GM18502 (cell line): ENCODE measurements around the gene UGT1A6.

Experiments
- ATAC-seq: cut with Tn5 transposase; IDR thresholded peaks from one replicate; pipeline ENCODE4 v1.9.1; 2021; ENCODE audit warnings: mild to moderate bottlenecking; ENCODE audit not compliant: unreplicated experiment, poor library complexity

UGT1A6 gene

DNA sequence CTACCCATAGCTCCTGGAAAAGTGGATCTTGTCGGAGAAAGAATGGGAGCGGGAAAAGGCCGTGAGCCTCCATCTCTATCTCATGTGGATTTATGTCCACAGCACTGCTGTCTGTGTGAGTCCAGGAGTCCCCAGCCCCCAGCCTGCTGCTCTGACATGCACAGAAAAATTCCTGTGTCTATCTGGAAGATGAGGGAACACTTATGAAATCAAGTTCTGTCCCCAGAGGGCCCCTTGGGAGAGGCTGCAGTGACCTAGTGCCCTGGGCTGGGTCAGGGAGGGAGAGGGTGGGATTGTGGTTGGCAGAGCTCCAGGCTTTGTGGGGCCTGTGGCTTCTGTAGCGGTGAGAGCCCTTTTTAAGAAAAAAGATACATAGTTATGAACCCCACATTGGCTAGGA, 124.1 kb downstream of the UGT1A6 start:
- no peak for ATAC-seq

DNA sequence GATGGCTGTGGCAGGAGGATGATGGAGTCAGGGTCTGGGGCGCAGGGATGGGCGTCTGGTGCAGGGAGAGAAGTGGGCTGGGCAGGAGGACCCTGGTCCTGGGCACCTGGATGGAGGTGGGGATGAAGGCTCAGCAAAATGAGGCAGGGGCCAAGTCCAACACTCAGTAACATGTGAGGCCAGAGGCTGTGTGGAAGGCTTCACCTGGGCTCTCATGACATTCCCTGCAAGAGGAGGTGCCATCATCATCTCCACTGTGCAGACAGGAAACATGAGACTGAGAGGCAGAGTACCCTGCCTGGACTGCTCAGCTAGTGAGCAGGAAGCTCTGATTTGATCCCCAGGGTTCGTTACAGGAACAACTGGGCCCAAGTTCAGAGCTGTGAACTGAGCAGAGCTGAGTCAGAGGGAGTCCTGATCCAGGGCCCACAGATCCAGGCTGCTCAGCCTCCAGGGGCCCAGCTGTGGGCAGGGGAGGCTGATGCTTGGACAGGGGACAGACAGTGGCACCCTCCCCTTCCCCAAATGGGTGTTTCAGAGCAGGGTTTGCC, 124.7 kb downstream of the UGT1A6 start:
- no peak for ATAC-seq

DNA sequence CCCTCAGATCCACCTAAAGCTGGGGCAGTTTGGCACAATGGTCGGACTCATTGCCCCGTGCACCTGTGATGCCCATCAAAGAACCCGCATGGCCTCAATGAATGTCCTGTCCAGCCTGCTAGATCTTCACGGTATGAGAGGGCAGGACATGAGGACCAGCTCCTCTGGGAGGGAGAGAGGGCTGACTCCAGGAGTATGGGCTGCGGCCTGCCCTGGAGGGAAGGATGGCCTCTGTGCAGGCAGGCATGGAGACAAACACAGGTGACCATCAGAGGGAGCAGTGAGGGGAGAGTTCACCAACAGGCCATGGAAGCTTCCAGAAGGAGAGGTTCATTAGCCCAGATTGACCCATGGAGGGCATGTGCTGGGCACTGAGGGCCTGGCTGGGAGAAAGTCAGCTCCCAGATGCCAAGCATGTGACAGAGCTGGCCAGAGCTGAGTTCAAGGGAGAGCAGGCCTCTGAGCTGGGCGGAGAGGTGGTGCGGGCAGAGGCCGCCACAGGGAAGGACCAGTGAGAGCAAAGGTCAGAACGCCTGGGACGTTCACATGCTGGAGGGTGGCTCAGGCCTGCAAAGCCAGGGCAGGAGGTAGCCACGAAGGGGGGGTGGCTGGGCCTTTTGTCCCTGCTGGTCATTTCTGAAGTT, 125.4 kb downstream of the UGT1A6 start:
- ATAC-seq = no peak

DNA sequence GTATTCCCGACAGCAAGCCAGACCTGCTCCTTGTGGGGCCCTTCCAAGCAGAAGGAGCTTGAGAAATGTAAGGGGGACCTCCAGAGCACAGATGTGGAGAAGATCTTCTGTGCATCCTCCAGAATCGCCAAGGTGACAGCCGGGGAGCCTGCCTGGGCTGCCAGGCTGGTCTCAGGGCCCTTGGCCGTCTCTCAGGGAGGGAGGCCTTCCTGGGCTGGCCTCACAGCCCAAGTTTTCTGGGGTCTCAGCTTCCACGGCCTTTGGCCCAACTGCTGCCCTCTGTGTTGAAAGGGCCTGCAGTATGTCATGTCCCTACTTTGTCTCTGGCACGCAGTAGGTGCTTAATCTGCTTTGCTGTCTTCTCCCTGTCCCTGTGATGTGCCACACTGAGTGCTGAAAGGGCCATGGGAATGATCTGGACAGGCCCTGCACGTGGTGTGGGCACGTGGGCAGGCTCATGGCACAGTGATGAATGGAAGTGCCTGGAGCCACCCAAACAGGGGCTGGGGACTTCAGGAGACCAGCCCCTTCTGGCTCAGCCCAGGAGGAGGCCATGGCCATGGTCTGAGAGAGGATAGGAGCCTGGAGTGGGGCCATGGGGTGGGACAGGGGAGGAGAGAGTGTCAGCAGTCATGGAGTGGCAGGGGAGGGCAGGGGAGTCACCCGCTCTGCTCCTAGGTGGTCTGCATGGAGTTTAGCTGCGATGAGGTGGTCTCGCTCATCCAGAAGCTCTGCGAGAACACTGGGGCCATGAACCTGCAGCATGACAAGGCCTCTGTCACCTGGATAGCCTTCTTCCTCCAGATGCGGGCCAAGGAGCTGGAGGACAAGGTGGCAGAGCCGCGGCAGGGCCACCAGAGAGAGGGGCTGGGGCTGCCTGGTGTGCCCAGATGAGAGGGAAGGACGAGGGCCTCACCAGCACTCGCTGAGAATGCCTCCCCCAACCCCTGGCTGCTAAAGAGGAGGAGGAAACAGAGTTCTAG, 126.2 kb downstream of the UGT1A6 start:
- ATAC-seq = no peak

- no peak for ATAC-seq
Observed at GRCh38 chr2:233819884-233820773, 127.4 kb downstream of the UGT1A6 start.

- ATAC-seq = no peak
Observed at GRCh38 chr2:233820774-233821105, 128.1 kb downstream of the UGT1A6 start.

GRCh38 chr2:233821196-233821595, 128.5 kb downstream of the UGT1A6 start:
- no peak for ATAC-seq

GRCh38 chr2:233821709-233822100, 129.0 kb downstream of the UGT1A6 start:
- no peak for ATAC-seq

DNA sequence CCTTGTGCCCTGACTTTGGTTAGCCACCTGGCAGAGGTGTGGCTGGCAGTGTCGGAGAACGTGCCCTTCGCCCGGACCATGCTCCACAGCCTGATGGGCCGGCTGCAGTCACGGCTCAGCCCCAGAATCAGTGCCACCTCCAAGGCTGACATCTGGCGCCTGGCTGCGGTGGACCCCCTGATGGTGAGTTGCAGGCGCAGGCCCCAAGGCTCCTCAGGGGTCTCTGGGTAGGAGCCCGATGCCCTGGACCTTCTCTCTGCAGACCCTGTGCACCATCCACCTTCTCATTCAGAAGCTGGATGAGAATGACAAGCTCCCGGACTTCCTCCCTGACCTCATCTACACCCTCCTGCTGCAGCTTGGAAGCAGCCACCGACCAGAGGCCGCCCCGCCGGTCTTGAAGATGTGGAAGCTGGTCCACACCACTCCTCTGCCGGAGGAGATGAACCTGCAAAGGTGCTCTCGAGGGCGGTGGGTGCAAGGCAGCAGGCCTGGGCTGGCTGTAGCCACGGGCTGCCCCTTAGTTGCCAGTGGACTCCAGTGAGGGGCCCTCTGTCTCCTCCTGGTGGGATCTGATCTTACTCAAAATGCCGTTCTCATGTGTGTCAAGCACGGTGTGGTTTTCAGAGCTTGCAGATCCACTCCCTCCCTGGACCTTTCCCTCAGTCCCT, 129.5 kb downstream of the UGT1A6 start:
- no peak for ATAC-seq
